GM18498 (cell line): Measurements from ENCODE around the gene ZNF100.
"Not testable (repeated sequence)": the region's sequence is repeated elsewhere in the genome, so short reads cannot be mapped to it uniquely, and the experiment has no call there.

Experiments used
- ATAC-seq: cut with Tn5 transposase; IDR thresholded peaks from one replicate; pipeline ENCODE4 v1.9.1; 2021; ENCODE audit warnings: mild to moderate bottlenecking, moderate library complexity; ENCODE audit not compliant: unreplicated experiment

ZNF100 gene

GRCh38 chr19:21705393-21705792 is 62.0 kb downstream of the ZNF100 start:
- no peak for ATAC-seq

- ATAC-seq, result no peak
These were observed 63.1 kb downstream of the ZNF100 start for GRCh38 chr19:21704320-21704719.

DNA sequence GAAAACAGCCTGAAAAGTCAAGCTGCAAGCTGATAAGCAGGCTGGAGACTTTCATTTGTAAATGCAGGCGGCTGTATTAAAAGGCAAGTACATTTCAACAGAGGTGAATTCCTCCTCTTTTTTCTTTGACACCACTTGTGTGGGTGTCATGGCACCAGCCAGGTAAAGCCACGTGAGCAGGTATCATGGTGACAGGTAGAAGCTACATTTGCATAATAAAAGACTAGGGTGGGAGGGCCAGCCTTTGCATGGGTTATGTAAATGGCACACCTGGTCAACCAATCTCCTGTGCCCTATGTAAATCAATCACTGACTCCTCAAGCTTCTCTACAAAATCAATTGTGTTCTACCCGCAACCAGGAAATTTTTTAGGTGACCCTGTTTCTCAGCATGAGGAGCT is 68.2 kb downstream of the ZNF100 start:
- ATAC-seq, result no peak

GRCh38 chr19:21698215-21698614 is 69.2 kb downstream of the ZNF100 start:
- no peak for ATAC-seq

GRCh38 chr19:21697698-21698097 is 69.7 kb downstream of the ZNF100 start:
- no peak for ATAC-seq

GRCh38 chr19:21694171-21694906 is 73.0 kb downstream of the ZNF100 start:
- no peak for ATAC-seq

- no peak for ATAC-seq
These were observed 74.0 kb downstream of the ZNF100 start for GRCh38 chr19:21693399-21693798.

- no peak for ATAC-seq
These were observed 75.7 kb downstream of the ZNF100 start for GRCh38 chr19:21691661-21692060.

DNA sequence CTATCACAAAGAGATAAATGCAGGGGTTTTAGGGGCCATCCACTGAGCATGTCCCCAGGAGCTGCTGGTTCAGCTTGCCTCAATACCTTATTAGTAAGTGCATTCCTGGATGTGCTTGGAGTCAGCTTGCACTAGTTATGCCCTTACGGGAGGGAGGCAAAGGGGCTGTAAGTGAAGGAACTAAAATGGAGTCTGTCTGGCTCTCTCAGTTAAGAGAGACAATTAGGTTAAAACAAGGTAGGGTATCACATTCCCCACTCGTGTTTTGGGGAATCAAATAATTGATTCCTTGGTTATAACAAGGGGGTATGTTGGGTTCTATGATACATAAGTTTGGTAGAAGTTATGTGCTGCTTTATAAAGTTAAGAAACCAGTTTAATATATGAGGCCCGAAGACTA is 78.9 kb downstream of the ZNF100 start:
- ATAC-seq, result no peak

DNA sequence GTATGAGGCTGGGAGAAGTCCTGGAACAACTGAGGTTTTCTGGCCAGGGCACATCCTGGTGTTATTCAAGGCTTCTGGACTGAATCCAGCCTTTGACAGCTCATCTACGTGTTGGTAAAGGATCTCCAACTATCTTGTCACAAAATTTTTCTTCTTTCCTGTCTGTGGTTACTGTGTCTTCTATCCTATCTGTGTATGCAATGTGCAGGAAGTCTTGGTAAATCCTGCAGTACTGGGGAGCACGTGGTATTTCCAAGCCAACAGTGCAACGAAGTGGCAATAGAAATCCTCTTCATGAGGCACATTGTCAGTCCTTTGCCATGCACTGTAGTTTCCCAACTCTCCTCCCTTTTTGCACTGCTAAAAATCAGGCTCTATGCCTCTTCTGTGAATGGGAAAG is 86.7 kb downstream of the ZNF100 start:
- no peak for ATAC-seq

DNA sequence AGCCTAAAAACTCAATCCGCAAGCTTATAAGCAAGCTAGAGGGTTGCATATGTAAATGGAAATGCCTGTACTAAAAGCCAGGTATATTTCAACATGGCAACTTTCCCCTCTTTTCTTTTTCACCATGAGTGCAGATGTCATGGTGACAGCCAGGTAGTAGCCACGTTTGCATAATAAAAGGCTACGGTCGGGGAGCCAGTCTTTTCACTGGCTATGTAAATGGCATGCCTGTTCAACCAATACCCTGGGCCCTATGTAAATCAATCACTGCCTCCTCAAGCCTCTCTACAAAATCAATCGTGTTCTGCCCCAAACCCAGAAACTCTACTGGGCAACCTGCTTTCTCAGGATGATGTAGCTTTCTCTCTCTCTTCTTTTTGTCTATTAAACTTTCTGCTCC is 87.4 kb downstream of the ZNF100 start:
- ATAC-seq, result no peak

DNA sequence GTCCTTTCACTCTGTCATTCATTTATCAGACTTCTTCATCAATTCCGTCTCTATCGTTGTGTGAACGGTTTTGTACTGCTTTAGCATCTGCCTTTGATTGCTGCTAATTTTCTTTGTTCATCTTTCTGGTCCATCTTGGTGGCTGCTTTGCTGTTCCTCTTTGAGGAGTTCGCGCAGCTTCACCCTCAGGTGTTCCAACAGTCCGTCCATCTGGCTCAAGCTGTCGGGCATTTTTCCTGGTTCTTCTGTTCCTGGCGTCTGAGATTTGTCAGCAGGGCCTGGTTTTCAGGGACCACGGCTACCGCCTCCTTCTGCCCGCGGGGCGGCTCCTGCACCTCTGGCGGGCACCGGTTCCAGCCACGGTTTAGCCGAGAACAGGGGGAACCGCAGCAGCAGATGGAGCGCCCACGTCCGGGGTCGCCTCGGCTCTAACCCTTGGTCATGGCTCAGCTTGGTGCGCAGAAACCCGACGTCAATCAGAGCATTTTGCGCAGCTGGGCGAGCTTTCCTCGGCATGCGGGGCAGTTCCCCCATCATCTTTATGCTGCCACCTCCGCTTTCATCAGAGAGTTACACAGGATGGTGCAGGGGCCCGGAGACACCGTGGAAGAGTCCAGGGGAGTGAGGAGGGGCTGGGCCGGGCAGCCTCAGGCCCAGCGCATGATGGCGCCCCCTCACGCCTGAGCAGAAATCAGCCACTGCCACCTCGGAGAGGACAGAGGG is 89.5 kb downstream of the ZNF100 start:
- no peak for ATAC-seq

DNA sequence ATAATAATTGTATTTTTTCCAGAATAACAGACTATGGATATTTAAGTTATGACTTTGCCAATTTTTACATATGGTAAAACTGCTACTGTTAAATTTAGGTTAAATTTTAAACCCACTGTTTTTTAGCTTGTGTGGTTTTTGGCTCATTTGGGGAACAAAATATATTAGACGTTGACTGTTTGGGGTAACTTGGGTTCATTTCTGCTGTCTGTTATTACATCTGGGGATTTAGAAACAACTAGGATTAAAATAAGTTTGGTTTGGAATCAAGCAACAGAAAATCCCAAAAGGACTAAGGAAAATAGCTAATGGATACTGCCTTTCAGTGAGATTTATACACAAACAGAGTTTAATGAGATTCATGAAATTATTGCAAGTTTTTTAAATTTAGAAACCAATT is 92.9 kb downstream of the ZNF100 start:
- no peak for ATAC-seq

DNA sequence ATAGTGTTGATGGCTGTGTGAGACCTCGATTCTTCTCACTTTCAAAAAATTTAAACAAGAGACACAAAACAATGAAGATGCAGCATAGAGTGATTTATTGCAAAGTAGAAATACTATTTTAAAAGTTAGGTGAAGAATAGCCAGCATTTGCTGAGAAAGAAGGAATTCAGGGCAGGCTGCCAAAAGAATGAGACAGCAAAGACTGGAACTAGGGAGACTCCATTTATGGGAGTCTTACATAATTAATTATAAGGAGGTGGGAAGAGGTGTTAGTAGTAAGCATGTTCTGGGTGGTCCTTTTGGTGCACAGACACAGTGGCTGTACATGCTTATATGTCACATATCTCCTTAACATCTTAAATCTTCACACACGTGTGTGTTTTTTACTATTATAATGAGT is 93.9 kb downstream of the ZNF100 start:
- ATAC-seq, result not testable (repeated sequence)
